SK-N-SH (cell line): Measurements from ENCODE around the gene HLA-A. TPM values are rescaled to one million over a fixed set of nuclear protein-coding genes. Genes with fewer than 3 reads are reported as not detected.

Experiments used
- CTCF ChIA-PET: fragments of 300-600, 350-600 bp; formaldehyde crosslinking; extraction: SDS; loops from one replicate; lab custom pipeline; 2021; lab: Yijun Ruan, JAX
- POLR2A ChIA-PET: fragments of 350-600 bp; sonication (Branson Sonifier 250); formaldehyde crosslinking; extraction: SDS; loops from one replicate; lab custom pipeline; 2020; ENCODE audit warnings: antibody characterized with exemption, inconsistent platforms; lab: Yijun Ruan, JAX
- DNase-seq: peaks from one replicate; pipeline ENCODE4 v3.0.0; 2012
- H2AFZ ChIP-seq: fragments of 200-600 bp; sonication (generic); 2 replicates; pipeline ENCODE4 v1.8.1; 2016; ENCODE audit warnings: antibody characterized with exemption, mild to moderate bottlenecking, low read depth
- H3F3A ChIP-seq: fragments of 200-600 bp; sonication (generic); replicated peaks from 2 replicates; pipeline ENCODE3; 2016; ENCODE audit warnings: antibody characterized with exemption, mild to moderate bottlenecking; ENCODE audit not compliant: insufficient read depth
- H3K27ac ChIP-seq, 2 experiments: fragments of 200-500 bp in 1 of 2; fragments of 200-600 bp in 1 of 2; sonication (Bioruptor generic) in 1 of 2; sonication (generic), shearing (Covaris generic) in 1 of 2; 2 replicates each; pipeline versions ENCODE4 v1.5.1 to v1.6.1; 2014 to 2016; ENCODE audit warnings: low read depth in 2 of 2, inconsistent platforms in 1 of 2, low read length in 1 of 2, mild to moderate bottlenecking in 1 of 2, mixed read lengths in 1 of 2
- H3K27me3 ChIP-seq: fragments of 200-600 bp; sonication (generic), shearing (Covaris generic); 2 replicates; pipeline ENCODE4 v1.6.1; 2016; ENCODE audit warnings: mixed run types; ENCODE audit not compliant: insufficient read depth
- H3K36me3 ChIP-seq, 2 experiments: fragments of 200-500 bp in 1 of 2; fragments of 200-600 bp in 1 of 2; sonication (Bioruptor generic) in 1 of 2; sonication (generic) in 1 of 2; replicated peaks in 1 of 2; 2 replicates each; pipeline versions ENCODE3 to v1.5.1; 2014 to 2016; ENCODE audit warnings: low read length in 1 of 2, mild to moderate bottlenecking in 1 of 2; ENCODE audit not compliant: insufficient read depth in 2 of 2, control insufficient read depth in 1 of 2
- H3K4me1 ChIP-seq, 2 experiments: fragments of 200-500 bp in 1 of 2; fragments of 200-600 bp in 1 of 2; sonication (Bioruptor generic) in 1 of 2; sonication (generic), shearing (Covaris generic) in 1 of 2; 2 replicates each; pipeline versions ENCODE4 v1.5.1 to v1.6.1; 2014 to 2016; ENCODE audit warnings: low read depth in 1 of 2, low read length in 1 of 2, mixed run types in 1 of 2; ENCODE audit not compliant: insufficient read depth in 2 of 2, control insufficient read depth in 1 of 2
- H3K4me2 ChIP-seq: fragments of 200-600 bp; sonication (generic), shearing (Covaris generic); 2 replicates; pipeline ENCODE4 v1.6.1; 2017; ENCODE audit warnings: mixed run types
- H3K4me3 ChIP-seq, 2 experiments: fragments of 200-500 bp in 1 of 2; fragments of 200-600 bp in 1 of 2; sonication (Bioruptor generic) in 1 of 2; sonication (generic), shearing (Covaris generic) in 1 of 2; 2 replicates each; pipeline versions ENCODE4 v1.5.1 to v1.8.1; 2014 to 2016; ENCODE audit warnings: low read depth in 2 of 2, inconsistent platforms in 1 of 2, low read length in 1 of 2, mild to moderate bottlenecking in 1 of 2, mixed read lengths in 1 of 2, moderate library complexity in 1 of 2
- H3K79me2 ChIP-seq: fragments of 200-600 bp; sonication (generic); 2 replicates; pipeline ENCODE4 v1.8.1; 2017; ENCODE audit warnings: mild to moderate bottlenecking; ENCODE audit not compliant: insufficient read depth
- H3K9ac ChIP-seq: fragments of 200-600 bp; sonication (generic); 2 replicates; pipeline ENCODE4 v1.6.1; 2017; ENCODE audit warnings: mixed run types
- H3K9me2 ChIP-seq: fragments of 200-600 bp; sonication (generic); 2 replicates; pipeline ENCODE4 v1.6.1; 2017; ENCODE audit warnings: mixed run types
- H3K9me3 ChIP-seq: fragments of 200-600 bp; sonication (generic); 2 replicates; pipeline ENCODE4 v1.6.1; 2017; ENCODE audit warnings: mixed run types, mild to moderate bottlenecking, moderate library complexity
- H4K20me1 ChIP-seq: fragments of 200-600 bp; sonication (generic); 2 replicates; pipeline ENCODE4 v1.6.1; 2017; ENCODE audit warnings: mild to moderate bottlenecking, mixed run types; ENCODE audit not compliant: insufficient read depth
- ELF1 ChIP-seq: IDR thresholded peaks from 2 replicates; pipeline ENCODE4 v1.4.0; 2012
- EZH2phosphoT487 ChIP-seq: fragments of 200-600 bp; sonication (generic); IDR thresholded peaks from 2 replicates; pipeline ENCODE4 v1.6.1; 2017; ENCODE audit warnings: low read depth, mixed run types, mild to moderate bottlenecking, antibody characterized with exemption, moderate library complexity, borderline replicate concordance
- FOXM1 ChIP-seq: IDR thresholded peaks from 2 replicates; pipeline ENCODE4 v1.4.0; 2012; ENCODE audit warnings: low read depth, mild to moderate bottlenecking
- MXI1 ChIP-seq: IDR thresholded peaks from 2 replicates; pipeline ENCODE4 v1.6.1; 2012; ENCODE audit warnings: mild to moderate bottlenecking, low read depth, low read length, improper control_type of control experiment
- NFIC ChIP-seq: IDR thresholded peaks from 2 replicates; pipeline ENCODE4 v1.4.0; 2012; ENCODE audit warnings: borderline replicate concordance
- RAD21 ChIP-seq: IDR thresholded peaks from 2 replicates; pipeline ENCODE4 v1.6.1; 2012; ENCODE audit warnings: mild to moderate bottlenecking, low read length
- RXRA ChIP-seq: IDR thresholded peaks from 2 replicates; pipeline ENCODE4 v1.4.0; 2012; ENCODE audit warnings: low read depth, mild to moderate bottlenecking, borderline replicate concordance
- TEAD4 ChIP-seq: IDR thresholded peaks from 2 replicates; pipeline ENCODE4 v1.4.0; 2012; ENCODE audit warnings: mild to moderate bottlenecking, borderline replicate concordance; ENCODE audit not compliant: insufficient read depth
- YY1 ChIP-seq: IDR thresholded peaks from 2 replicates; pipeline ENCODE4 v1.4.0; 2012; ENCODE audit warnings: low read depth, mild to moderate bottlenecking
- ZBTB33 ChIP-seq: IDR thresholded peaks from 2 replicates; pipeline ENCODE4 v1.4.0; 2012; ENCODE audit warnings: low read depth, borderline replicate concordance
- WGBS: methylation state at CpG from one replicate; pipeline ENCODE4 v1.1.6; 2017; ENCODE audit warnings: low lambda C conversion rate; 5-methylcytosine and 5-hydroxymethylcytosine counted together
- polyA plus RNA-seq, 3 experiments: library from polyadenylated mRNA; depleted of rRNA; stranded (reverse); fragments of >200 nt; gene quantifications; 2 replicates each; pipeline ENCODE4 v1.2.3, GENCODE V29; 2012
- TF ChIP-seq, protein P1 (sequence below): IDR thresholded peaks from 2 replicates; pipeline ENCODE4; 2012
- TF ChIP-seq, protein P2 (sequence below): fragments of 200-600 bp; sonication (generic); IDR thresholded peaks from 2 replicates; pipeline ENCODE4 v1.6.1; 2017; ENCODE audit warnings: antibody characterized with exemption, mild to moderate bottlenecking, moderate library complexity
- TF ChIP-seq, protein P3 (sequence below): fragments of 150-350 bp; IDR thresholded peaks from 2 replicates; pipeline ENCODE4 v1.6.1; 2016; ENCODE audit warnings: mild to moderate bottlenecking, low read depth, low read length

The HLA-A gene
- polyA plus RNA-seq, 1 of the 3 experiments (the other 2 are of a cell fraction) = 312 TPM

DNA sequence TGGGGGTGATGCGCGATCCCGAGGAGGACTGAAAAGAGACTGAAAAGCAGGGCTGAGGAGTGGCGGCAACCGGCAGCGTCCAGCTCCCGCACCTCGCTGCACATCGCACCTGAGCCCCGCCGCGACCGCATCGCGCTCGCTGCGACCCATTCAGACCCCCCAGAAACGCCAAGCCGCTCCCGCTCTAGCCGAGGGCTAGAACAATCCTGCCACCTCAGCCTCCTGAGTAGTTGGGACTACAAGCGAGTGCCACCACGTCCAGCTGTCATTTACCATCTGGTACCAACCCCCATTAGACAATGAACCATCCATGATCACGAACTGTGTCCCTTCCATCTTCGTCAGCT, 33.2 kb downstream of the HLA-A start:
- H4K20me1 ChIP-seq = no peaks in the 10 kb centered on the region
- H3K4me1 ChIP-seq = peaks cover 0 to 29% of the 10 kb centered on the region in 2 experiments; a peak in 2 of 4 replicates
- H3K79me2 ChIP-seq = no peaks in the 10 kb centered on the region
- H3K9me2 ChIP-seq = no peaks in the 10 kb centered on the region
- no peak for DNase-seq
- H3K27me3 ChIP-seq = no peaks in the 10 kb centered on the region
- TF ChIP-seq ELF1 (no peak), EZH2phosphoT487 (no peak), RAD21 (no peak), ZBTB33 (no peak)
- TF ChIP-seq, protein P1, sequence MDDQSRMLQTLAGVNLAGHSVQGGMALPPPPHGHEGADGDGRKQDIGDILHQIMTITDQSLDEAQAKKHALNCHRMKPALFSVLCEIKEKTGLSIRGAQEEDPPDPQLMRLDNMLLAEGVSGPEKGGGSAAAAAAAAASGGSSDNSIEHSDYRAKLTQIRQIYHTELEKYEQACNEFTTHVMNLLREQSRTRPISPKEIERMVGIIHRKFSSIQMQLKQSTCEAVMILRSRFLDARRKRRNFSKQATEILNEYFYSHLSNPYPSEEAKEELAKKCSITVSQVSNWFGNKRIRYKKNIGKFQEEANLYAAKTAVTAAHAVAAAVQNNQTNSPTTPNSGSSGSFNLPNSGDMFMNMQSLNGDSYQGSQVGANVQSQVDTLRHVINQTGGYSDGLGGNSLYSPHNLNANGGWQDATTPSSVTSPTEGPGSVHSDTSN = no peak
- TF ChIP-seq, protein P2, sequence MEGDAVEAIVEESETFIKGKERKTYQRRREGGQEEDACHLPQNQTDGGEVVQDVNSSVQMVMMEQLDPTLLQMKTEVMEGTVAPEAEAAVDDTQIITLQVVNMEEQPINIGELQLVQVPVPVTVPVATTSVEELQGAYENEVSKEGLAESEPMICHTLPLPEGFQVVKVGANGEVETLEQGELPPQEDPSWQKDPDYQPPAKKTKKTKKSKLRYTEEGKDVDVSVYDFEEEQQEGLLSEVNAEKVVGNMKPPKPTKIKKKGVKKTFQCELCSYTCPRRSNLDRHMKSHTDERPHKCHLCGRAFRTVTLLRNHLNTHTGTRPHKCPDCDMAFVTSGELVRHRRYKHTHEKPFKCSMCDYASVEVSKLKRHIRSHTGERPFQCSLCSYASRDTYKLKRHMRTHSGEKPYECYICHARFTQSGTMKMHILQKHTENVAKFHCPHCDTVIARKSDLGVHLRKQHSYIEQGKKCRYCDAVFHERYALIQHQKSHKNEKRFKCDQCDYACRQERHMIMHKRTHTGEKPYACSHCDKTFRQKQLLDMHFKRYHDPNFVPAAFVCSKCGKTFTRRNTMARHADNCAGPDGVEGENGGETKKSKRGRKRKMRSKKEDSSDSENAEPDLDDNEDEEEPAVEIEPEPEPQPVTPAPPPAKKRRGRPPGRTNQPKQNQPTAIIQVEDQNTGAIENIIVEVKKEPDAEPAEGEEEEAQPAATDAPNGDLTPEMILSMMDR = no peak
- H3K27ac ChIP-seq = no peak overlapping the region
- CTCF ChIA-PET = interaction anchor here (1.3 to 3.9 kb wide), 2 partner anchors 10 to 127 kb away, joined by 5 to 22 read pairs; no protein-coding TSS in a partner anchor
- POLR2A ChIA-PET = interaction anchor here (0.6 to 3.3 kb wide), 2 partner anchors 11 to 18 kb away, joined by 3 to 15 read pairs; no protein-coding TSS in a partner anchor
- no peaks in the 10 kb centered on the region for H3K36me3 ChIP-seq
- no peaks in the 10 kb centered on the region for H3K9me3 ChIP-seq
- H3K4me3 ChIP-seq = no peak overlapping the region
- H3K9ac ChIP-seq = no peak overlapping the region
- H3K4me2 ChIP-seq = no peak overlapping the region
- no peak overlapping the region for H2AFZ ChIP-seq
- 88% methylated on average over 15 of the region's 25 CpGs for WGBS
- no peaks in the 10 kb centered on the region for H3F3A ChIP-seq

GRCh38 chr6:29976253-29976587, 33.9 kb downstream of the HLA-A start:
- H3K9me2 ChIP-seq = no peaks in the 10 kb centered on the region
- peak overlapping the region; percentile 96 for H3K4me2 ChIP-seq
- no peak for DNase-seq
- no peaks in the 10 kb centered on the region for H3K79me2 ChIP-seq
- ChIA-PET POLR2A (interaction anchor here (1.2 to 3.3 kb wide), 2 partner anchors 12 to 28 kb away, joined by 4 to 15 read pairs; no protein-coding TSS in a partner anchor), CTCF (interaction anchor here (1.3 to 3.9 kb wide), 2 partner anchors 10 to 128 kb away, joined by 5 to 22 read pairs; no protein-coding TSS in a partner anchor)
- H3K27me3 ChIP-seq = no peaks in the 10 kb centered on the region
- H3K4me3 ChIP-seq = peak overlapping the region; percentile 59 to 61
- peak overlapping the region; percentile 65 to 69; a peak in 3 of 4 replicates for H3K27ac ChIP-seq
- H3K9ac ChIP-seq = no peak overlapping the region
- no peaks in the 10 kb centered on the region for H3K9me3 ChIP-seq
- no peak for TF ChIP-seq MXI1
- TF ChIP-seq YY1 = no peak
- TF ChIP-seq, protein P1 = no peak
- no peak for TF ChIP-seq RXRA
- TF ChIP-seq EZH2phosphoT487 = no peak
- no peak for TF ChIP-seq ZBTB33
- no peak for TF ChIP-seq RAD21
- TF ChIP-seq, protein P3, sequence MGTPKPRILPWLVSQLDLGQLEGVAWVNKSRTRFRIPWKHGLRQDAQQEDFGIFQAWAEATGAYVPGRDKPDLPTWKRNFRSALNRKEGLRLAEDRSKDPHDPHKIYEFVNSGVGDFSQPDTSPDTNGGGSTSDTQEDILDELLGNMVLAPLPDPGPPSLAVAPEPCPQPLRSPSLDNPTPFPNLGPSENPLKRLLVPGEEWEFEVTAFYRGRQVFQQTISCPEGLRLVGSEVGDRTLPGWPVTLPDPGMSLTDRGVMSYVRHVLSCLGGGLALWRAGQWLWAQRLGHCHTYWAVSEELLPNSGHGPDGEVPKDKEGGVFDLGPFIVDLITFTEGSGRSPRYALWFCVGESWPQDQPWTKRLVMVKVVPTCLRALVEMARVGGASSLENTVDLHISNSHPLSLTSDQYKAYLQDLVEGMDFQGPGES = no peak
- no peak for TF ChIP-seq ELF1
- TF ChIP-seq FOXM1 = no peak
- TF ChIP-seq TEAD4 = no peak
- TF ChIP-seq NFIC = no peak
- peaks cover 0 to 22% of the 10 kb centered on the region in 2 experiments; a peak in 2 of 4 replicates for H3K4me1 ChIP-seq
- H2AFZ ChIP-seq = no peak overlapping the region
- 45% methylated on average over 8 of the region's 8 CpGs for WGBS
- H3K36me3 ChIP-seq = no peaks in the 10 kb centered on the region
- no peaks in the 10 kb centered on the region for H3F3A ChIP-seq
- no peaks in the 10 kb centered on the region for H4K20me1 ChIP-seq
